Gastroesophageal sphincter (tissue), 4 donors: ENCODE data around the gene PRMT5. TPM values are rescaled to one million over a fixed set of nuclear protein-coding genes. Genes with fewer than 3 reads are reported as not detected.
A peak's percentile ranks its signal among the peaks of the same experiment; 100 is the strongest.

Source experiments
- ATAC-seq: fragments of 150-250 bp; one replicate; pipeline ENCODE4 v1.9.1; 2016; ENCODE audit warnings: mild to moderate bottlenecking, moderate library complexity
- H3K27ac ChIP-seq, 4 donors: fragments of 200-600 bp; sonication (generic) in 3 of 4; 1 replicate in 3 of 4; 2 replicates in 1 of 4; pipeline ENCODE4 v1.5.1; 2016 to 2019
- H3K27me3 ChIP-seq: fragments of 200-600 bp; sonication (generic); one replicate; pipeline ENCODE4 v1.5.1; 2019
- H3K36me3 ChIP-seq, 2 donors: fragments of 200-600 bp; sonication (generic); one replicate each; pipeline ENCODE4 v1.5.1; 2019; ENCODE audit warnings: control low read depth in 1 of 2
- H3K4me1 ChIP-seq, 3 donors: fragments of 200-600 bp; sonication (generic); 1 replicate in 2 of 3; 2 replicates in 1 of 3; pipeline ENCODE4 v1.5.1; 2016 to 2019; ENCODE audit warnings: control low read depth in 2 of 3
- H3K4me3 ChIP-seq, 2 donors: fragments of 200-600 bp; sonication (generic); one replicate each; pipeline ENCODE4 v1.5.1; 2019; ENCODE audit warnings: mild to moderate bottlenecking in 1 of 2, moderate library complexity in 1 of 2
- H3K9me3 ChIP-seq, 3 donors: fragments of 200-600 bp; sonication (generic); one replicate each; pipeline ENCODE4 v1.5.1; 2017 to 2019; ENCODE audit warnings: control low read depth in 2 of 3
- CTCF ChIP-seq, 4 experiments: fragments of 200-600 bp in 2 of 4; fragments of 450-650 bp in 2 of 4; sonication (generic) in 1 of 4; IDR thresholded peaks; one replicate each; pipeline ENCODE4 v1.5.1; 2017 to 2019; ENCODE audit warnings: antibody characterized with exemption in 4 of 4, mild to moderate bottlenecking in 2 of 4, moderate library complexity in 2 of 4
- EP300 ChIP-seq: sonication (generic); formaldehyde crosslinking; IDR thresholded peaks from one replicate; pipeline ENCODE4 v1.6.1; 2017; ENCODE audit warnings: antibody characterized with exemption, mild to moderate bottlenecking
- POLR2A ChIP-seq, 2 donors: fragments of 450-650 bp; IDR thresholded peaks; one replicate each; pipeline ENCODE4 v1.6.1; 2017; ENCODE audit warnings: antibody characterized with exemption in 2 of 2, mild to moderate bottlenecking in 2 of 2, moderate library complexity in 1 of 2
- POLR2AphosphoS5 ChIP-seq: sonication (generic); formaldehyde crosslinking; IDR thresholded peaks from one replicate; pipeline ENCODE4 v1.6.1; 2017; ENCODE audit warnings: antibody characterized with exemption
- WGBS, 2 donors: methylation state at CpG; one replicate each; pipeline ENCODE4 v1.1.5; 2018; ENCODE audit warnings: low coverage in 1 of 2; 5-methylcytosine and 5-hydroxymethylcytosine counted together
- total RNA-seq, 4 donors: library from RNA; depleted of rRNA; stranded (reverse); fragments of >200 nt; gene quantifications; one replicate each; pipeline ENCODE4 v1.1.0, GENCODE V29; 2016

PRMT5 gene
- total RNA-seq, 4 donors from 2014 or later = 39.7 to 49.2 (median 43.2) TPM

- TF ChIP-seq EP300 (no peak), POLR2AphosphoS5 (no peak), POLR2A (IDR thresholded peaks at IDR 0.05) (no peak), CTCF (IDR thresholded peaks at IDR 0.05) (no peak)
- no peak overlapping the region for H3K4me3 ChIP-seq
- H3K27ac ChIP-seq = no peak overlapping the region
Measured at GRCh38 chr14:22887990-22888378, 41.2 kb downstream of the PRMT5 start.

GRCh38 chr14:22887260-22887989 lies 41.8 kb downstream of the PRMT5 start:
- no peaks in the 10 kb centered on the region for H3K27me3 ChIP-seq
- H3K27ac ChIP-seq = peak overlapping the region in 3 of 4 donors; percentile 49 to 73 (median 56)
- no peaks in the 10 kb centered on the region for H3K9me3 ChIP-seq
- no peaks in the 10 kb centered on the region for H3K36me3 ChIP-seq
- peaks cover 0 to 36% (median 10%) of the 10 kb centered on the region in 3 donors for H3K4me1 ChIP-seq
- 19 to 26% methylated on average over 9 to 11 of the region's 11 CpGs for WGBS, 2 donors
- ATAC-seq = peak; percentile 71
- TF ChIP-seq CTCF (IDR thresholded peaks at IDR 0.05) (no peak), POLR2A (IDR thresholded peaks at IDR 0.05) (no peak), POLR2AphosphoS5 (peak; percentile 11)
- H3K4me3 ChIP-seq = peak overlapping the region; percentile 50 to 52

More at GRCh38 chr14:22887990-22888378, 41.2 kb downstream of the PRMT5 start:
- H3K4me1 ChIP-seq = peaks cover 0 to 30% (median 6%) of the 10 kb centered on the region in 3 donors
- H3K9me3 ChIP-seq = no peaks in the 10 kb centered on the region
- ATAC-seq = no peak
- WGBS, 2 donors = 100% methylated on average over 2 of the region's 5 CpGs; no CpG with 5 or more reads in 1 of the 2 donors
- H3K36me3 ChIP-seq = peaks cover 0 to 3% of the 10 kb centered on the region in 2 donors
- no peaks in the 10 kb centered on the region for H3K27me3 ChIP-seq

GRCh38 chr14:22886500-22887259 lies 42.5 kb downstream of the PRMT5 start:
- TF ChIP-seq POLR2A (IDR thresholded peaks at IDR 0.05) (peak in 1 of 2 donors; percentile 30), EP300 (no peak), CTCF (IDR thresholded peaks at IDR 0.05) (peak in 2 of 4 experiments; percentile 6 to 17)
- H3K27me3 ChIP-seq = no peaks in the 10 kb centered on the region
- H3K4me1 ChIP-seq = peaks cover 0 to 41% (median 11%) of the 10 kb centered on the region in 3 donors
- no peaks in the 10 kb centered on the region for H3K36me3 ChIP-seq
- 0% methylated on average over 3 to 8 of the region's 77 CpGs for WGBS, 2 donors
- no peaks in the 10 kb centered on the region for H3K9me3 ChIP-seq
- peak overlapping the region; percentile 50 to 52 for H3K4me3 ChIP-seq
- peak overlapping the region in 3 of 4 donors; percentile 49 to 73 (median 56) for H3K27ac ChIP-seq
- ATAC-seq = peak; percentile 80

- 86 to 97% methylated on average over 11 to 15 of the region's 21 CpGs for WGBS, 2 donors
Measured at GRCh38 chr14:22885975-22886374, 43.2 kb downstream of the PRMT5 start.

More at GRCh38 chr14:22885975-22886374, 43.2 kb downstream of the PRMT5 start:
- no peaks in the 10 kb centered on the region for H3K9me3 ChIP-seq
- no peaks in the 10 kb centered on the region for H3K27me3 ChIP-seq
- peak overlapping the region in 1 of 4 donors; percentile 49 for H3K27ac ChIP-seq
- H3K4me1 ChIP-seq = peaks cover 0 to 41% (median 11%) of the 10 kb centered on the region in 3 donors
- no peak for ATAC-seq
- TF ChIP-seq POLR2A (IDR thresholded peaks at IDR 0.05) (no peak), CTCF (IDR thresholded peaks at IDR 0.05) (no peak), EP300 (no peak), POLR2AphosphoS5 (no peak)
- peak overlapping the region in 1 of 2 donors; percentile 52 for H3K4me3 ChIP-seq
- no peaks in the 10 kb centered on the region for H3K36me3 ChIP-seq
